ENCODE data around the gene HRCT1. TPM values are rescaled to one million over a fixed set of nuclear protein-coding genes. Genes with fewer than 3 reads are reported as not detected.

Gene HRCT1
- 0.16 and 0.17 TPM in 2 replicates for total RNA-seq

DNA sequence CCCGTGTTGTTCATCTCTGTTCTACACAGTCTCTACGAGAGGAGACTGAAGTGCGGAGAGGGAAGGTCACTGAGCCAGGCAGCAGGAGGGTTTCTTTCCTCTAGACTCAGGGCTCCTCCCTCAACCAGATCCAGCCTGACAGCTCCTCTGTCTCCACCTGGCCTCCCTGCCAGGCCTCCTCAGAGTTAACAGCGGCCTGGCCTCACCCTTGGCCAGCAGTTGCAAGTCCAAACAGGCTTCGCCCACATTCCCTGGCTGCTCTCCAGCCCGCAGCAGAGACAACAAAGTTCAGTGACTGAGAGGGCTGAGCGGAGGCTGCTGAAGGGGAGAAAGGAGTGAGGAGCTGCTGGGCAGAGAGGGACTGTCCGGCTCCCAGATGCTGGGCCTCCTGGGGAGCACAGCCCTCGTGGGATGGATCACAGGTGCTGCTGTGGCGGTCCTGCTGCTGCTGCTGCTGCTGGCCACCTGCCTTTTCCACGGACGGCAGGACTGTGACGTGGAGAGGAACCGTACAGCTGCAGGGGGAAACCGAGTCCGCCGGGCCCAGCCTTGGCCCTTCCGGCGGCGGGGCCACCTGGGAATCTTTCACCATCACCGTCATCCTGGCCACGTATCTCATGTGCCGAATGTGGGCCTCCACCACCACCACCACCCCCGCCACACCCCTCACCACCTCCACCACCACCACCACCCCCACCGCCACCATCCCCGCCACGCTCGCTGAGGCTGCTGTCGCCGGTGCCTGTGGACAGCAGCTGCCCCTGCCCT is at the start of gene HRCT1:
HRCT1 (plus strand) TSS at position 291 of the 768 bp plus-strand sequence; CDS start at position 377, 86 bp downstream.

DNA sequence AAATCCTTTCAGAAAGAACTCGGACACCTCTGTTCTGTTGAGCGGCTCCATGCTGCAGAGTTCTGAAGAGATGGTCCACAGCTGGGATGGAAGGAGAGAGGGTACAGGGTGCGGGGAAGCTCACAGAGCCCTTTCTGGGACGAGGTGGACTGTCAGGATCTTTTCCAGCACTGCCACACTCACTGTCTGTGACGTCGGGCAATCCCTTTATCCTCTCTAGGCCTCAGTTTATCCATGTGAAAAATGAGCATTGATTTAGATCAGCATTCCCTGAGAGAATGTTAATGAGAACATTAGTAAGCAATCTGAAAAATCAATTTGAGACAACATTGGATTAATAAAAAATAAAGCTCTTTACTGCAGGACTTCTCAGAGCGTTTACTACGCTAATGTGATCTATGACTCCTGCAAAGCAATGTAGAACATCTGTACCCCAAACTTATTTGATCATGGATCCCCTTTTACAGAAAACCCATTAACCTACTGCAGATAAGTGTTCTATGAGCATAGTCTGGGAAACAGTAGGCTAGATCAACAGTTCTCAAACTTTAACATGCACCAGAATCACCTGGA is 35.6 kb upstream of the HRCT1 start, which contains the start of gene OR13J1:
OR13J1 (minus strand) TSS at position 51 of the 573 bp plus-strand sequence; CDS start at position 51, 0 bp downstream.

DNA sequence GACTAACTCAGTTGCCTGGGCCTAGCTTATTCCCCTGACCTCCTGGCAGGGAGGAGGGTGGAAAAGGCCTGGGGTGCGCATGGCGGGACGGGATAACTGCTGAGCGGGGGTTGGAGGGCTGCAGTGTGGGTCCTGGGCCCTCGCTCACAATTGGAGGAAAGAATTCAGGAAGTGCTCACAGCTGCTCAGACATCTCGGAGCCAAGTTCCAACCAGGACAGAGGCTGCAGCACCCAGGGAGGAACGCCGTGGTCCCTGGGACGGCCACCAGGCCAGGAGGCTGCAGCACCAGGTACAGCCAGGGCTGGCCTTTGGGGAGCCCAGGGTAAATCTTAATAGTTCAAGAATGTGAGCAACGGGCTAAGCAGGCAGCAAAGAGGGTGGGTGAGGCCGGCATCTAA is 3.3 kb downstream of the HRCT1 start, which contains the start of gene SPAAR:
SPAAR (plus strand) TSS at position 217 of the 400 bp plus-strand sequence. CDS start 974 bp downstream, outside the sequence.

Other genes starting within 250 kb of the HRCT1 start
- gene RMRP, start 248.2 kb upstream of the HRCT1 start, total RNA-seq: 67,158 and 134,448 TPM in 2 replicates
- gene CCDC107, start 247.9 kb upstream of the HRCT1 start, total RNA-seq: 10.8 and 11.7 TPM in 2 replicates
- gene ARHGEF39, start 241.0 kb upstream of the HRCT1 start, total RNA-seq: under 0.01 and 0.32 TPM in 2 replicates
- 0.86 and 1.7 TPM in 2 replicates for gene CA9, start 232.3 kb upstream of the HRCT1 start, total RNA-seq
- gene TPM2, start 216.3 kb upstream of the HRCT1 start, total RNA-seq: 925 and 1,339 TPM in 2 replicates
- gene TLN1, start 174.0 kb upstream of the HRCT1 start, total RNA-seq: 209 and 221 TPM in 2 replicates
- 42.9 and 50.1 TPM in 2 replicates for gene CREB3, start 173.5 kb upstream of the HRCT1 start, total RNA-seq
- gene GBA2, start 157.0 kb upstream of the HRCT1 start, total RNA-seq: 13.9 and 21.4 TPM in 2 replicates
- gene RGP1, start 156.9 kb upstream of the HRCT1 start, total RNA-seq: 10.2 and 10.6 TPM in 2 replicates
- gene MSMP, start 151.9 kb upstream of the HRCT1 start, total RNA-seq: not detected in 2 replicates
- gene NPR2, start 114.6 kb upstream of the HRCT1 start, total RNA-seq: 25.7 and 28.2 TPM in 2 replicates
- 1.5 and 1.6 TPM in 2 replicates for gene SPAG8, start 93.9 kb upstream of the HRCT1 start, total RNA-seq
- gene HINT2, start 91.2 kb upstream of the HRCT1 start, total RNA-seq: 27.3 and 27.7 TPM in 2 replicates
- gene FAM221B, start 77.5 kb upstream of the HRCT1 start, total RNA-seq: not detected in 2 replicates
- 2.4 and 2.7 TPM in 2 replicates for gene TMEM8B, start 77.0 kb upstream of the HRCT1 start, total RNA-seq
- gene OR13J1, start 35.8 kb upstream of the HRCT1 start, total RNA-seq: not detected in 2 replicates
- under 0.01 and 0.17 TPM in 2 replicates for gene SPAAR, start 3.3 kb downstream of the HRCT1 start, total RNA-seq
- gene OR2S2, start 52.0 kb downstream of the HRCT1 start, total RNA-seq: not detected in 2 replicates
- gene RECK, start 130.7 kb downstream of the HRCT1 start, total RNA-seq: 29.9 and 42.3 TPM in 2 replicates
- 53.1 and 101 TPM in 2 replicates for gene GLIPR2, start 230.5 kb downstream of the HRCT1 start, total RNA-seq